Measurements from ENCODE around the gene HEPN1.

The HEPN1 gene

GRCh38 chr11:124884869-124885479 lies 34.1 kb upstream of the HEPN1 start:
- in situ Hi-C loops (cut with HindIII; ENCODE audit: low sequenced_read_pairs), result no loop called here

- in situ Hi-C loops (cut with HindIII; ENCODE audit: low sequenced_read_pairs), result no loop called here
Observed at GRCh38 chr11:124886476-124886875, 32.6 kb upstream of the HEPN1 start.

- in situ Hi-C loops (cut with HindIII; ENCODE audit: low sequenced_read_pairs), result no loop called here
Observed at GRCh38 chr11:124886978-124887666, 31.9 kb upstream of the HEPN1 start.

- in situ Hi-C loops (cut with HindIII; ENCODE audit: low sequenced_read_pairs), result no loop called here
Observed at GRCh38 chr11:124887667-124888013, 31.4 kb upstream of the HEPN1 start.

GRCh38 chr11:124889191-124890091 lies 29.6 kb upstream of the HEPN1 start:
- in situ Hi-C loops (cut with HindIII; ENCODE audit: low sequenced_read_pairs), result no loop called here

- in situ Hi-C loops (cut with HindIII; ENCODE audit: low sequenced_read_pairs), result no loop called here
Observed at GRCh38 chr11:124890151-124890550, 28.9 kb upstream of the HEPN1 start.

GRCh38 chr11:124890683-124891372 lies 28.2 kb upstream of the HEPN1 start:
- in situ Hi-C loops (cut with HindIII; ENCODE audit: low sequenced_read_pairs), result no loop called here

GRCh38 chr11:124891373-124891861 lies 27.6 kb upstream of the HEPN1 start:
- in situ Hi-C loops (cut with HindIII; ENCODE audit: low sequenced_read_pairs), result no loop called here

- in situ Hi-C loops (cut with HindIII; ENCODE audit: low sequenced_read_pairs), result no loop called here
Observed at GRCh38 chr11:124892146-124892545, 26.9 kb upstream of the HEPN1 start.

GRCh38 chr11:124892750-124893454 lies 26.1 kb upstream of the HEPN1 start:
- in situ Hi-C loops (cut with HindIII; ENCODE audit: low sequenced_read_pairs), result no loop called here

- in situ Hi-C loops (cut with HindIII; ENCODE audit: low sequenced_read_pairs), result no loop called here
Observed at GRCh38 chr11:124893781-124894401, 25.2 kb upstream of the HEPN1 start.

- in situ Hi-C loops (cut with HindIII; ENCODE audit: low sequenced_read_pairs), result no loop called here
Observed at GRCh38 chr11:124894606-124895430, 24.2 kb upstream of the HEPN1 start.

- in situ Hi-C loops (cut with HindIII; ENCODE audit: low sequenced_read_pairs), result no loop called here
Observed at GRCh38 chr11:124895471-124895971, 23.5 kb upstream of the HEPN1 start.

- in situ Hi-C loops (cut with HindIII; ENCODE audit: low sequenced_read_pairs), result no loop called here
Observed at GRCh38 chr11:124896071-124896750, 22.8 kb upstream of the HEPN1 start.

- in situ Hi-C loops (cut with HindIII; ENCODE audit: low sequenced_read_pairs), result no loop called here
Observed at GRCh38 chr11:124896821-124897391, 22.1 kb upstream of the HEPN1 start.

GRCh38 chr11:124897674-124898262 lies 21.3 kb upstream of the HEPN1 start, which contains the start of gene ROBO4:
ROBO4 (minus strand) TSS chr11:124897865; CDS start chr11:124897795, 70 bp downstream.
- in situ Hi-C loops (cut with HindIII; ENCODE audit: low sequenced_read_pairs), result no loop called here

GRCh38 chr11:124898263-124898680 lies 20.8 kb upstream of the HEPN1 start:
- in situ Hi-C loops (cut with HindIII; ENCODE audit: low sequenced_read_pairs), result no loop called here

All from DLD1 (cell line).